Stomach smooth muscle (tissue), 2 donors: ENCODE measurements around the gene LMF1.

Experiments used
- H3K27ac ChIP-seq: one replicate; pipeline ENCODE4 v1.7.0; 2013; ENCODE audit warnings: mild to moderate bottlenecking, low read length, inconsistent platforms
- H3K27me3 ChIP-seq, 2 donors: one replicate each; pipeline ENCODE4 v1.7.0; 2013; ENCODE audit warnings: low read length in 2 of 2; ENCODE audit not compliant: insufficient read depth in 2 of 2, control insufficient read depth in 1 of 2
- H3K36me3 ChIP-seq, 2 donors: one replicate each; pipeline ENCODE4 v1.7.0; 2013; ENCODE audit warnings: low read length in 2 of 2; ENCODE audit not compliant: control insufficient read depth in 2 of 2, insufficient read depth in 2 of 2
- H3K4me1 ChIP-seq: one replicate; pipeline ENCODE4 v1.7.0; 2013; ENCODE audit warnings: low read length; ENCODE audit not compliant: control insufficient read depth, insufficient read depth
- H3K4me3 ChIP-seq, 2 donors: one replicate each; pipeline ENCODE4 v1.7.0; 2013; ENCODE audit warnings: low read length in 2 of 2
- H3K9ac ChIP-seq, 2 donors: one replicate each; pipeline ENCODE4 v1.7.0; 2013; ENCODE audit warnings: low read length in 2 of 2, mild to moderate bottlenecking in 1 of 2
- H3K9me3 ChIP-seq, 2 donors: one replicate each; pipeline ENCODE4 v1.7.0; 2013; ENCODE audit warnings: low read length in 2 of 2; ENCODE audit not compliant: control insufficient read depth in 2 of 2
- donor health status: healthy.
- donor health status: Pancreatic carcinoma.

LMF1 gene

GRCh38 chr16:977896-978295, 7.1 kb upstream of the LMF1 start:
- Histone ChIP-seq H3K9ac (no peak overlapping the region), H3K27me3 (peaks cover 18 to 28% of the 10 kb centered on the region in 2 donors), H3K36me3 (no peaks in the 10 kb centered on the region), H3K27ac (no peak overlapping the region), H3K4me3 (no peak overlapping the region), H3K9me3 (no peaks in the 10 kb centered on the region), H3K4me1 (peaks cover 29% of the 10 kb centered on the region)

- Histone ChIP-seq H3K9ac (no peak overlapping the region), H3K4me3 (no peak overlapping the region), H3K36me3 (no peaks in the 10 kb centered on the region), H3K27me3 (peaks cover 11 to 21% of the 10 kb centered on the region in 2 donors), H3K27ac (peak overlapping the region; percentile 18), H3K4me1 (peaks cover 29% of the 10 kb centered on the region), H3K9me3 (no peaks in the 10 kb centered on the region)
These were observed 6.4 kb upstream of the LMF1 start for GRCh38 chr16:977081-977701.

GRCh38 chr16:976389-976931, 5.7 kb upstream of the LMF1 start:
- peaks cover 26% of the 10 kb centered on the region for H3K4me1 ChIP-seq

GRCh38 chr16:975291-975690, 4.5 kb upstream of the LMF1 start:
- Histone ChIP-seq H3K9ac (no peak overlapping the region), H3K4me1 (peaks cover 28% of the 10 kb centered on the region)

More at GRCh38 chr16:976389-976931, 5.7 kb upstream of the LMF1 start:
- no peaks in the 10 kb centered on the region for H3K36me3 ChIP-seq
- peaks cover 11 to 16% of the 10 kb centered on the region in 2 donors for H3K27me3 ChIP-seq
- no peak overlapping the region for H3K9ac ChIP-seq
- H3K4me3 ChIP-seq, result no peak overlapping the region
- peak overlapping the region; percentile 18 for H3K27ac ChIP-seq
- H3K9me3 ChIP-seq, result no peaks in the 10 kb centered on the region

GRCh38 chr16:974611-975261, 4.0 kb upstream of the LMF1 start:
- H3K27me3 ChIP-seq, result peaks cover 6 to 8% of the 10 kb centered on the region in 2 donors
- no peak overlapping the region for H3K27ac ChIP-seq
- peaks cover 30% of the 10 kb centered on the region for H3K4me1 ChIP-seq
- H3K9ac ChIP-seq, result no peak overlapping the region
- no peak overlapping the region for H3K4me3 ChIP-seq
- no peaks in the 10 kb centered on the region for H3K9me3 ChIP-seq
- no peaks in the 10 kb centered on the region for H3K36me3 ChIP-seq

More at GRCh38 chr16:975291-975690, 4.5 kb upstream of the LMF1 start:
- Histone ChIP-seq H3K36me3 (no peaks in the 10 kb centered on the region), H3K27me3 (peaks cover 11 to 12% of the 10 kb centered on the region in 2 donors), H3K4me3 (no peak overlapping the region), H3K9me3 (no peaks in the 10 kb centered on the region), H3K27ac (no peak overlapping the region)

GRCh38 chr16:974001-974601, 3.3 kb upstream of the LMF1 start:
- no peak overlapping the region for H3K9ac ChIP-seq
- H3K27me3 ChIP-seq, result peaks cover 1 to 4% of the 10 kb centered on the region in 2 donors
- no peaks in the 10 kb centered on the region for H3K36me3 ChIP-seq
- no peak overlapping the region for H3K4me3 ChIP-seq
- peaks cover 35% of the 10 kb centered on the region for H3K4me1 ChIP-seq
- no peaks in the 10 kb centered on the region for H3K9me3 ChIP-seq
- no peak overlapping the region for H3K27ac ChIP-seq

- Histone ChIP-seq H3K4me1 (peaks cover 35% of the 10 kb centered on the region), H3K9ac (no peak overlapping the region), H3K27me3 (no peaks in the 10 kb centered on the region), H3K4me3 (no peak overlapping the region), H3K27ac (no peak overlapping the region), H3K36me3 (no peaks in the 10 kb centered on the region), H3K9me3 (no peaks in the 10 kb centered on the region)
These were observed 2.6 kb upstream of the LMF1 start for GRCh38 chr16:973366-973765.

- Histone ChIP-seq H3K27ac (no peak overlapping the region), H3K36me3 (peaks cover 0 to 5% of the 10 kb centered on the region in 2 donors), H3K9me3 (no peaks in the 10 kb centered on the region), H3K4me3 (no peak overlapping the region), H3K9ac (no peak overlapping the region), H3K27me3 (no peaks in the 10 kb centered on the region), H3K4me1 (peaks cover 32% of the 10 kb centered on the region)
These were observed 1.7 kb upstream of the LMF1 start for GRCh38 chr16:972316-973002.

GRCh38 chr16:971981-972315, 1.2 kb upstream of the LMF1 start:
- no peaks in the 10 kb centered on the region for H3K9me3 ChIP-seq
- H3K36me3 ChIP-seq, result peaks cover 0 to 5% of the 10 kb centered on the region in 2 donors
- no peak overlapping the region for H3K9ac ChIP-seq
- H3K27ac ChIP-seq, result no peak overlapping the region
- H3K4me1 ChIP-seq, result peaks cover 27% of the 10 kb centered on the region
- H3K4me3 ChIP-seq, result no peak overlapping the region
- no peaks in the 10 kb centered on the region for H3K27me3 ChIP-seq

GRCh38 chr16:971582-971905, 760 bp upstream of the LMF1 start:
- Histone ChIP-seq H3K4me1 (peaks cover 23% of the 10 kb centered on the region), H3K4me3 (peak overlapping the region; percentile 40 to 66), H3K27ac (no peak overlapping the region)

More at GRCh38 chr16:971582-971905, 760 bp upstream of the LMF1 start:
- H3K36me3 ChIP-seq, result peaks cover 0 to 5% of the 10 kb centered on the region in 2 donors
- no peak overlapping the region for H3K9ac ChIP-seq
- H3K27me3 ChIP-seq, result no peaks in the 10 kb centered on the region
- no peaks in the 10 kb centered on the region for H3K9me3 ChIP-seq
